GM21360 (cell line): ENCODE measurements around the gene DENND4B.
"Not testable (repeated sequence)": the region's sequence is repeated elsewhere in the genome, so short reads cannot be mapped to it uniquely, and the experiment has no call there.

ENCODE experiments used
- ATAC-seq: cut with Tn5 transposase; IDR thresholded peaks from one replicate; pipeline ENCODE4 v1.9.1; 2021; ENCODE audit warnings: mild to moderate bottlenecking, moderate library complexity; ENCODE audit not compliant: unreplicated experiment

Gene DENND4B, protein sequence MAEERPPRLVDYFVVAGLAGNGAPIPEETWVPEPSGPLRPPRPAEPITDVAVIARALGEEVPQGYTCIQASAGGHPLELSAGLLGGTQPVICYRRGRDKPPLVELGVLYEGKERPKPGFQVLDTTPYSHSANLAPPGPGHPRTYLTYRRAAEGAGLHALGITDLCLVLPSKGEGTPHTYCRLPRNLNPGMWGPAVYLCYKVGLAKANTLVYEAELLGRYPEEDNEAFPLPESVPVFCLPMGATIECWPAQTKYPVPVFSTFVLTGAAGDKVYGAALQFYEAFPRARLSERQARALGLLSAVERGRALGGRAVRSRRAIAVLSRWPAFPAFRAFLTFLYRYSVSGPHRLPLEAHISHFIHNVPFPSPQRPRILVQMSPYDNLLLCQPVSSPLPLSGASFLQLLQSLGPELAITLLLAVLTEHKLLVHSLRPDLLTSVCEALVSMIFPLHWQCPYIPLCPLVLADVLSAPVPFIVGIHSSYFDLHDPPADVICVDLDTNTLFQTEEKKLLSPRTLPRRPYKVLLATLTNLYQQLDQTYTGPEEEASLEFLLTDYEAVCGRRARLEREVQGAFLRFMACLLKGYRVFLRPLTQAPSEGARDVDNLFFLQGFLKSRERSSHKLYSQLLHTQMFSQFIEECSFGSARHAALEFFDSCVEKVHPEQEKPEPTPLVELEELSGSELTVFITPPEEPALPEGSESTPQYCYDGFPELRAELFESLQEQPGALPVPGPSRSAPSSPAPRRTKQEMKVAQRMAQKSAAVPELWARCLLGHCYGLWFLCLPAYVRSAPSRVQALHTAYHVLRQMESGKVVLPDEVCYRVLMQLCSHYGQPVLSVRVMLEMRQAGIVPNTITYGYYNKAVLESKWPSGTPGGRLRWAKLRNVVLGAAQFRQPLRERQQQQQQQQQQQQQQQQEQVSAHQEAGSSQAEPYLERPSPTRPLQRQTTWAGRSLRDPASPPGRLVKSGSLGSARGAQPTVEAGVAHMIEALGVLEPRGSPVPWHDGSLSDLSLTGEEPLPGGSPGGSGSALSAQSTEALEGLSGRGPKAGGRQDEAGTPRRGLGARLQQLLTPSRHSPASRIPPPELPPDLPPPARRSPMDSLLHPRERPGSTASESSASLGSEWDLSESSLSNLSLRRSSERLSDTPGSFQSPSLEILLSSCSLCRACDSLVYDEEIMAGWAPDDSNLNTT (N-terminal part only)

DNA sequence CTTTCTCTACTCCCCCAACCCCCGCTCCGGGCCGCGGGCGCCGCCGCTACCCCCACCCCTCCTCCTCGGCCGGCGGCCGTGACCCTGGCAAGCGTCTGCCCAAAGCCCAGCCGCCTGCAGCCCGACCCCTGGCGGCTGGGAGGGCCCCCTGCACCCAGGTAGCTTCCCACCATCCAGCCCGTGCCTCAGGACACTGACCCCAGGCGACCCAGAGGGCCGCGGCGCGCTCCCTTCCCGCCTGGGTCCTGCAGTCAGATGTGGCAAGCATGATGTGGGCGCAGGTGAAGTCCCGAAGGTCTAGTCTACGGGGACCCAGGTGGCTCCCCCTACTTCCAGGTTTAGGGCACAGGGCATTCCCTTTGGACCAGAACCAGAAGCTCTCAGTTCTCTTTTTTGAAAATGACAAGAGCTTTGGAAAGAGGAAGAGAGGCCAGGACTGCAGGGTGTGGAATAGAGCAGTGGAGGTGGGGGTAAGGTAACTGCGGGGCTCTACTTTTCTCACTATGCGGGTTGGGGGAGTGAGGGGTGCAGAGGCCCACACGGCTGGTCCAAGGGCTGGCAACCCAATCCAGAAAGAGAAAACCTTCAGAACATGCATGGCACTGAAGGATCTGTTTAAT lies at the start of gene DENND4B:
Gene DENND4B (minus strand): TSS at position 97 of the 620 bp plus-strand sequence. CDS start 2,344 bp downstream, outside the sequence.
- ATAC-seq: peak; percentile 54

DNA sequence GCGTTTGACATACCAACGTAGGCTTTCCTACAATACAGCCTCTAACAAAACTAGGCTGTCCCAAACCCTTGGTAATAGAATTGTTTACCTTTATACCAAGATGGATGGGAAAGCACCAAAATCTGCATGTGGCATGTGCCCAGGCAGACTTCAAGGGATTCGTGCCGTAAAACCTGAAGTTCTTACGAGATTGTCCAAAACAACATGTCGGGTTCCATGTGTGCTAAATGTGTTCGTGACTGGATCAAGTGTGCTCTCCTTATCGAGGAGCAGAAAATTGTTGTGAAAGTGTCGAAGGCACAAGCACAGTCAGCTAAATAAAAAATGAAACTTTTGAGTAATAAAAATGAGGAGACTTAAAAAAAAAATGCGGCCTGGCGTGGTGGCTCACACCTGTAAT lies 49.1 kb upstream of the DENND4B start:
- no peak for ATAC-seq

- no peak for ATAC-seq
Observed at GRCh38 chr1:153995202-153995601, 48.7 kb upstream of the DENND4B start.

- no peak for ATAC-seq
Observed at GRCh38 chr1:153991806-153992205, 45.3 kb upstream of the DENND4B start.

DNA sequence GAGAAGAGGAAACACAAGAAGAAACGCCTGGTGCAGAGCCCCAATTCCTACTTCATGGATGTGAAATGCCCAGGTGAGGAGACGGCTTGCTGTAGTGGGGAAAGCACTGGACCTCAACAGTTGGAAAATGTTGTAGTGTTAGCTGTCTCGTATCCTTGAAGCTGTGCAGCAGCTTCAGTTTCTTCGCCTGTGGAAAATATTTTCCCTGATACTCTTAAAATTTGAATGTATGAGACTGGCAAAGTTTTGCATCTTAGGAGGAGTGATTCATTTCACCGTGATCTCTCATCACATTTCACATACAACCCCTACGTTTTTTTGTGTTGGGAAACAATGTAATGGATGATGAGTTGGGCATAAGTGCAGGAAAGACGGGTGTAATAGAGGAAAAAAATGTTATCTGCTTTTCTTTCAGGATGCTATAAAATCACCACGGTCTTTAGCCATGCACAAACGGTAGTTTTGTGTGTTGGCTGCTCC lies 44.7 kb upstream of the DENND4B start:
- ATAC-seq: no peak

DNA sequence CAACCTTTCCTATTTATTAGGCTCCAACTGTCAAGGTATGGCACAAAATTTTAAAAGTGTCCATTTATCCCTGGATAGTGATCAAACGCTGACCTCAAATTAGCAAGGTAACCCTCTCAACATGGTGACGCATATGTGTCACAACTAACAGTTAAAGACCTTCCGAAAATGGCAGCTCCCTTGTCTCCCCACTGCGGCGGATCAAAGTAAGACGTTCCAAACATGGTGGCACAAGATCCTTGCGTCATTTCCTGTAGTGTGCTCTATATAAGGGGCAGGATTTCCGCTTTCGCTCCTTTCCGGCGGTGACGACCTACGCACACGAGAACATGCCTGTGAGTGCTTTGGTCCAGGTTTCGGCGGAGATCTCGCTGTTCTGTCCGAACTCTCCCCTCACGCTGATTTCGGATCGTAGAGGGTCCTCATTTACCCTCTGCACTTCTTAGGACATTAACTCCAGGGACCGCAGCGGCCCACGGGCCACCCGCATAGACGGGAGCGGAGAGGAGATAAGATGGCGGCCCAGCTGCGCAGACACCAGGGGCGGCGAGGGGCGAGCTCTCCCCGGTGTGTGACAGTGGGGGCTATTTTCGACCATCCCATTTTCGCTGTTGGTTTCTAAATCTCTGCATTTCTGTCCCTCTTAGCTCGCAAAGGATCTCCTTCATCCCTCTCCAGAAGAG lies 44.1 kb upstream of the DENND4B start, which contains the start of gene RPS27:
Gene RPS27 (plus strand): TSS at position 295 of the 683 bp plus-strand sequence. CDS start 35 bp downstream, at position 330.
- peak; percentile 62 for ATAC-seq

DNA sequence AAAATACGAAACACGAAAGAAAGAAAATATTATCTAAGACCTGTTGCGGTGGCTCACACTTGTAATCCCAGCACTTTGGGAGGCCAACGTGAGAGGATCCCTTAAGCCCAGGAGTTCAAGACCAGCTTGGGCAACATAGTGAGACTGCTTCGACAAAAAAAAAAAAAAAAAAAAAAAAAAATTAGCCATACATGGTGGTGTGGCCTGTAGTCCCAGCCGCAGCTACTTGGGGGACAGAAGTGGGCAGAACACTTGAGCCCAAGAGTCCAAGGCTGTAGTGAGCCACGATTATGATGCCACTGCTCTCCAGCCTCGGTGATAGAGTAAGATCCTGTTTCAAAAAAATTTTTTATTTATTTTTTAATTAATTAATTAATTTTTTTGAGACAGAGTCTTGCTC lies 41.1 kb upstream of the DENND4B start:
- ATAC-seq: no peak

GRCh38 chr1:153985941-153986761 lies 39.6 kb upstream of the DENND4B start, which contains the start of gene RAB13:
RAB13 (minus strand) TSS chr1:153986339; CDS start chr1:153986236, 103 bp downstream.
- no peak for ATAC-seq

GRCh38 chr1:153985341-153985912 lies 38.9 kb upstream of the DENND4B start:
- no peak for ATAC-seq

DNA sequence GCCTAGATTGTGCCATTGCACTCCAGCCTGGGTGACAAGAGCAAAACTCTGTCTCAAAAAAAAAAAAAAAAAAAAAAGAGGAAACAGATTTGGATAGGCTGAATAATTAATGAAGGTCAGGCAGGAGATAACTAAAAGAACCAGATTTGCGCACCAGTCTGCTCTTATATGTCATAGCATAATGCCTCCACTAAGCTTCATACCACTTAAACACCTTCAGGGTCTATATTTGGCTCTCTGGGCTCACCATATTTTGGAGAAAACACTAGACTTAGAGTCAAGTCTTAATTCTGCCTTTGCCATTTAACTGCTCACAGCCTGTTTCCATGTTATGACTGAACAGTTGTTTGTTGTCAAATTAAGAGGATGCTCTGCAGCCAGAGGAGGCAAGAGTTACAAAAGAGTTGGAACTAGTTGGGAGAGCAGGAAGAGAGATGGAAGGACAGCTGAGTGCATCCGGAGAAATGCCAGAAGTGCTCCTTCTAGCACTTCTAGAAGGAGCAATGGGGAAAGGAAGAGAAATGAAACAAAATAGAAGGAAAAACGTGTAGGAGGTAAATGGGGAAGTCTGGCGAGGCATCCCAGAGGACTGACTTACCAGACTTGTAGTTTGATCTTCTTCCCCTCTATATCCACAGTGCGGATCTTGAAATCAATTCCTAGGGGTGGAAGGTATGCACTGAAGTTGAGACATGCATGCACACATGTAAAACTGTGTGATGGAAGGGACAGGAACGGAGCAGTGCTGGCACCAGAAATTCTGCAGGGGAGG lies 37.8 kb upstream of the DENND4B start:
- ATAC-seq: no peak

GRCh38 chr1:153981735-153982134 lies 35.2 kb upstream of the DENND4B start:
- ATAC-seq: not testable (repeated sequence)

GRCh38 chr1:153979091-153979490 lies 32.6 kb upstream of the DENND4B start:
- ATAC-seq: not testable (repeated sequence)

GRCh38 chr1:153978274-153978909 lies 31.9 kb upstream of the DENND4B start:
- no peak for ATAC-seq

DNA sequence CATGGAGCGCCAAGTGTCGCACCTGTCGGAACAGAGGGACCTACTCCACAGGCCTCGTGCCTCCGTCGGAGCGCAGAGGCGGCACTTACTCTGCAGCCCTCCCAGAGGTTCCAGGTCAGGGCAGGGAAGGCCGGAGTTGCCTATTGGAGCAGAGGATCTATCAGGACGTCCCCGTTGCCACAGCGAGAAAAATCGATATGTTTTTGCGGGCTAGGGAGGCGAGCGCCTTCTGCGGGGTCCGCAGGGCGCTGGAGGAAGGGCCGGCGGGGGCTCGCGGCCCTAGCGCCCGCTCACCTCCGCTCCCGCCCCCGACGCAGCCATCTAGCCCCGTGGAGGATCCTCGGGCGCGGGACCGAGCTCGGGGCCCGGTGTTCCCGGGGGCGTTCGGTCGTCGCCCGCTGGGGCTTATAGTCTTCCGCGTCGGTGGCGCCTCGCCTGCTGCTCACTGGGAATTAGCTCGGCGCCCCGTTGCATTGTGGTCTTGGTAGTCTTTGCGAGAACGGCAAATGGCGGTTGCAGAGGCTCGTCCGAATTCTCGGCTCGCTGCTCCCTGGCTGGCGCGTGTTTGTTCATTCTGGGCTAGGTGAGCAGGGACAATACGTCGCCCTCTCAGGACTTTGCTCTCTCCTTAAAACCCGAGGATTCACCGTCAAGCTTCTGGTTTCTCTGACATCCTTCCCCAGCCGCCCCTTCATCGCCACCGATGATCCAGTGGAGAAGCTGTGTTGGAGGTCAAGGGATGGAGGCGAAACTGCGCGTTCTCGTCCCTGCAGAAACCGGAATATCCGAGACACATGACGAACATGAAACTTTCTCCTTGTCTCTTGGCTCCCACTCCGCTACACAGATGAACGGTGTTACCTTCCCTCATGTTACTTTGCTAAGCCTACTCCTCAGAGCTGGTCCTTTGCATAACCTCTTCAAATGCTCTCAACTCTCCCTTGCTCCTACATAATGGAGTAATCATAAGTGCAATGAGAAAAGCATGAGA lies 31.0 kb upstream of the DENND4B start, which contains the start of gene JTB:
Gene JTB (minus strand): TSS at position 425 of the 991 bp plus-strand sequence. CDS start 422 bp downstream, at position 3.
- ATAC-seq: peak; percentile 74

DNA sequence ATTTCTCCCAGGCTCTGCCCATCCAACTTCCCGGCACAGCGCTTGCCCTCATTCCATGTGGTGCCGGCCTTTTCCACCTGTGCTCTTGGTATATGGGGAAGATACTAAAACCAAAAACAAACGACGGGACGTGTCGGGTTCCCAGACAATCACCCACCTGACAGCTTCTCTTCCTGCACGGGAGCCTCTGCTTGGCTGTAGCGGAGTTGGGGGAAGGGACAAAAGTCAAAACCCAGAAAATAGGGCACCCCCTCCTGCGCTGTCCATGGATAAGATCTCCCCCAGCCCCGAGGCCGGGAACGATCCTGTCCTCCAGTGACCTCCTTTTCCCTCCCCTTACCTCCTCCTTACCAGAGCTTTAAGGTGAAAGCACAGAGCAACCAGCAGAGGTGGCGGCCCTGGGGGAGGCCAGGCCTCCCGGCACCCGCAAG lies 30.3 kb upstream of the DENND4B start:
- ATAC-seq: no peak

- ATAC-seq: no peak
Observed at GRCh38 chr1:153973525-153973924, 27.0 kb upstream of the DENND4B start.
